GM15510 (cell line): Measurements from ENCODE around the gene FXYD1.

Experiments
- POLR2A ChIP-seq: IDR thresholded peaks from 3 replicates; pipeline ENCODE4 v1.6.1; 2011; ENCODE audit warnings: borderline replicate concordance; ENCODE audit not compliant: insufficient read length; ENCODE audit errors: extremely low read depth

FXYD1 gene

GRCh38 chr19:35105047-35105410 is 33.6 kb upstream of the FXYD1 start:
- TF ChIP-seq POLR2A = no peak

GRCh38 chr19:35105411-35106290 is 33.0 kb upstream of the FXYD1 start:
- no peak for TF ChIP-seq POLR2A

GRCh38 chr19:35106291-35106583 is 32.4 kb upstream of the FXYD1 start:
- no peak for TF ChIP-seq POLR2A

GRCh38 chr19:35106898-35107541 is 31.6 kb upstream of the FXYD1 start:
- TF ChIP-seq POLR2A = no peak

- TF ChIP-seq POLR2A = no peak
Observed at GRCh38 chr19:35107545-35107944, 31.1 kb upstream of the FXYD1 start.

GRCh38 chr19:35108730-35109129 is 29.9 kb upstream of the FXYD1 start:
- TF ChIP-seq POLR2A = no peak

- TF ChIP-seq POLR2A = no peak
Observed at GRCh38 chr19:35109395-35110112, 29.1 kb upstream of the FXYD1 start.

- no peak for TF ChIP-seq POLR2A
Observed at GRCh38 chr19:35110974-35111373, 27.6 kb upstream of the FXYD1 start.

GRCh38 chr19:35112995-35113688 is 25.5 kb upstream of the FXYD1 start:
- TF ChIP-seq POLR2A = no peak

- no peak for TF ChIP-seq POLR2A
Observed at GRCh38 chr19:35114353-35115176, 24.1 kb upstream of the FXYD1 start.

GRCh38 chr19:35115177-35115951 is 23.3 kb upstream of the FXYD1 start, which contains the start of gene FXYD3:
FXYD3 (plus strand) TSS chr19:35115823; CDS start chr19:35119377, 3,554 bp downstream.
- TF ChIP-seq POLR2A = no peak

GRCh38 chr19:35116072-35116801 is 22.4 kb upstream of the FXYD1 start:
- no peak for TF ChIP-seq POLR2A

- no peak for TF ChIP-seq POLR2A
Observed at GRCh38 chr19:35117116-35117515, 21.5 kb upstream of the FXYD1 start.
